B cell (primary cell): ENCODE data around the gene GGT5. TPM values are rescaled to one million over a fixed set of nuclear protein-coding genes. Genes with fewer than 3 reads are reported as not detected.
"Not testable (repeated sequence)": the region's sequence is repeated elsewhere in the genome, so short reads cannot be mapped to it uniquely, and the experiment has no call there.

Source experiments
- ATAC-seq: fragments of 200-7000 bp; cut with Tn5 transposase; one replicate; pipeline ENCODE4 v1.10.0; 2021; ENCODE audit warnings: low read depth, mild to moderate bottlenecking, moderate number of reproducible peaks, moderate library complexity
- CTCF ChIA-PET: fragments of 350-600 bp; sonication (Branson Sonifier 250); formaldehyde crosslinking; loops from one replicate; lab custom pipeline; 2021; ENCODE audit warnings: antibody characterized with exemption, inconsistent platforms; lab: Charles Lee
- POLR2A ChIA-PET: fragments of 350-600 bp; sonication (Branson Sonifier 250); formaldehyde crosslinking; loops from one replicate; lab custom pipeline; 2021; ENCODE audit warnings: antibody characterized with exemption; lab: Charles Lee
- DNase-seq: peaks from one replicate; pipeline ENCODE4 v3.0.0; 2013
- H2AFZ ChIP-seq: 2 replicates; pipeline ENCODE4 v1.6.1; 2012; ENCODE audit warnings: mild to moderate bottlenecking, low read depth, low read length; ENCODE audit not compliant: insufficient read depth, poor library complexity, severe bottlenecking
- H3K27ac ChIP-seq, 2 donors: 1 replicate in 1 of 2; 2 replicates in 1 of 2; pipeline ENCODE4 v1.5.1; 2012 to 2013; ENCODE audit warnings: low read length in 2 of 2, mild to moderate bottlenecking in 2 of 2, moderate library complexity in 1 of 2
- H3K27me3 ChIP-seq, 4 experiments: fragments of 200-600 bp in 1 of 4; sonication (generic) in 1 of 4; replicated peaks in 1 of 4; 1 replicate in 2 of 4; 2 replicates in 2 of 4; pipeline versions ENCODE4 v1.6.1 to v1.7.0; 2013 to 2016; ENCODE audit warnings: low read length in 3 of 4, mild to moderate bottlenecking in 2 of 4, mixed read lengths in 1 of 4, moderate library complexity in 1 of 4; ENCODE audit not compliant: insufficient read depth in 4 of 4, control insufficient read depth in 3 of 4; ENCODE audit errors: control extremely low read depth in 1 of 4
- H3K36me3 ChIP-seq, 2 experiments: replicated peaks in 1 of 2; 1 replicate in 1 of 2; 2 replicates in 1 of 2; pipeline versions ENCODE4 v1.6.1 to v1.7.1; 2013; ENCODE audit warnings: low read length in 1 of 2; ENCODE audit not compliant: insufficient read depth in 2 of 2, control insufficient read depth in 1 of 2; ENCODE audit errors: control extremely low read depth in 1 of 2, extremely low read depth in 1 of 2
- H3K4me1 ChIP-seq, 2 donors: fragments of 200-600 bp in 1 of 2; sonication (generic) in 1 of 2; 1 replicate in 1 of 2; 2 replicates in 1 of 2; pipeline versions ENCODE4 v1.5.1 to v1.6.1; 2013 to 2017; ENCODE audit warnings: low read length in 2 of 2; ENCODE audit not compliant: control insufficient read depth in 2 of 2, insufficient read depth in 2 of 2
- H3K4me2 ChIP-seq: replicated peaks from 2 replicates; pipeline ENCODE3; 2012; ENCODE audit warnings: mild to moderate bottlenecking, low read depth, low read length; ENCODE audit not compliant: poor library complexity, severe bottlenecking
- H3K4me3 ChIP-seq, 5 experiments: fragments of 200-600 bp in 1 of 5; sonication (generic) in 1 of 5; 1 replicate in 3 of 5; 2 replicates in 2 of 5; pipeline versions ENCODE4 v1.5.1 to v1.7.0; 2011 to 2016; ENCODE audit warnings: low read length in 4 of 5, mild to moderate bottlenecking in 4 of 5, low read depth in 2 of 5, control low read depth in 1 of 5, moderate library complexity in 1 of 5; ENCODE audit not compliant: insufficient read depth in 1 of 5; ENCODE audit errors: control extremely low read depth in 1 of 5, extremely low read depth in 1 of 5
- H3K79me2 ChIP-seq: fragments of 200-600 bp; sonication (generic); one replicate; pipeline ENCODE4 v1.6.0; 2016; ENCODE audit warnings: low read length; ENCODE audit not compliant: control insufficient read depth, insufficient read depth
- H3K9ac ChIP-seq: fragments of 200-600 bp; sonication (generic); 2 replicates; pipeline ENCODE4 v1.6.1; 2017; ENCODE audit warnings: mild to moderate bottlenecking, low read length, moderate library complexity
- H3K9me3 ChIP-seq, 3 donors: one replicate each; pipeline versions ENCODE4 v1.6.1 to v1.7.1; 2013; ENCODE audit warnings: low read length in 2 of 3; ENCODE audit not compliant: control insufficient read depth in 2 of 3, insufficient read depth in 1 of 3; ENCODE audit errors: control extremely low read depth in 1 of 3
- H4K20me1 ChIP-seq: 2 replicates; pipeline ENCODE4 v1.6.0; 2012; ENCODE audit warnings: mild to moderate bottlenecking, low read length; ENCODE audit not compliant: insufficient read depth, control insufficient read depth, poor library complexity, severe bottlenecking
- H3K27ac Mint-ChIP-seq: one replicate; pipeline ENCODE4 v1.8.0; 2021; ENCODE audit warnings: mixed read lengths
- H3K27me3 Mint-ChIP-seq: one replicate; pipeline ENCODE4 v1.8.0; 2021; ENCODE audit warnings: mixed read lengths
- H3K4me1 Mint-ChIP-seq: one replicate; pipeline ENCODE4 v1.8.0; 2021; ENCODE audit warnings: mixed read lengths
- H3K4me3 Mint-ChIP-seq: one replicate; pipeline ENCODE4 v1.8.0; 2021; ENCODE audit warnings: mixed read lengths
- H3K9me3 Mint-ChIP-seq: one replicate; pipeline ENCODE4 v1.8.0; 2022; ENCODE audit warnings: mixed read lengths; ENCODE audit not compliant: insufficient read depth
- EZH2 ChIP-seq: IDR thresholded peaks from 2 replicates; pipeline ENCODE4 v1.6.1; 2012; ENCODE audit warnings: borderline replicate concordance, low read depth, mild to moderate bottlenecking, moderate library complexity, low read length; ENCODE audit not compliant: insufficient read depth, poor library complexity, severe bottlenecking
- WGBS: methylation state at CpG from one replicate; pipeline ENCODE4 v1.1.5; 2013; ENCODE audit warnings: missing lambda C conversion rate; ENCODE audit not compliant: insufficient coverage; 5-methylcytosine and 5-hydroxymethylcytosine counted together
- intact Hi-C: fragments of 100-400 bp; cut with micrococcal nuclease; formaldehyde crosslinking; loops from one replicate; pipeline ENCODE4 v1.10.0; 2022
- polyA plus RNA-seq: library from polyadenylated mRNA; depleted of rRNA; stranded (reverse); fragments of >200 nt; gene quantifications from 2 replicates; pipeline ENCODE4 v1.2.3, GENCODE V29; 2012
- total RNA-seq, 2 donors: library from RNA; stranded (reverse); fragments of 120-200 nt in 1 of 2; gene quantifications; 1 replicate in 1 of 2; 2 replicates in 1 of 2; pipeline versions ENCODE4 v1.2.3 to v1.2.4, GENCODE V29; 2013 to 2022
- TF ChIP-seq, protein P1 (sequence below): fragments of 200-600 bp; IDR thresholded peaks from one replicate; pipeline ENCODE4 v1.8.0; 2022; ENCODE audit warnings: antibody characterized with exemption, mild to moderate bottlenecking

Gene GGT5
- total and polyA plus RNA-seq, 2 donors (not counting 1 experiment from before 2014, with no cell fraction given): not detected

DNA sequence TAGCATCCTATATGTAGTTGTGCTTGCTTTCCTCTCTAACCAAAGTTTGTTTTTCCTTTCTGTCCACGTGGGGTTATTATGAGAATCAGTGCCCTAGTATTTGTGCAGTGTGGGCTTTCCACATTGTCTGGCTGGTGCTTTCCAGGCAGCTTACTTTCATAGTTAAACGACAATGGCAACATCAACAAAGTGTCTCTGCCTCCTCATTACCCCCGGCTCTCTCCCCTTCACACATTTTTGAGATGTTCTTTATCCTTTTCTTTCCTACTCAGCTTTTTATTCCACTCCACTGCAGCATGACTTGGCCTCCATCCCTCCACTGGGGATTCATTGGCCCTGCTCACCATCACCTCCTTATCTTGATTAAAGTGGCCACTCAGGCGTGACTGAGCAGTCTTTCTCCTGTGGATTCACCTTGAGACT is 44.9 kb upstream of the GGT5 start:
- Mint-ChIP-seq H3K9me3 (no peaks in the 10 kb centered on the region), H3K4me1 (peaks cover 49% of the 10 kb centered on the region), H3K4me3 (no peak overlapping the region), H3K27me3 (no peaks in the 10 kb centered on the region), H3K27ac (no peak overlapping the region)
- Histone ChIP-seq H3K36me3 (peaks cover 0 to 4% of the 10 kb centered on the region in 2 experiments), H3K27me3 (no peaks in the 10 kb centered on the region), H3K4me3 (no peak overlapping the region), H3K79me2 (peaks cover 71% of the 10 kb centered on the region), H3K9ac (no peak overlapping the region), H3K27ac (peak overlapping the region in 1 of 2 donors; percentile 7), H3K4me2 (peak overlapping the region; percentile 1), H3K9me3 (no peaks in the 10 kb centered on the region), H4K20me1 (peaks cover 31% of the 10 kb centered on the region), H3K4me1 (peaks cover 10 to 18% of the 10 kb centered on the region in 2 donors), H2AFZ (no peak overlapping the region)
- ATAC-seq (no peak), DNase-seq (no peak)
- TF ChIP-seq, protein P1, sequence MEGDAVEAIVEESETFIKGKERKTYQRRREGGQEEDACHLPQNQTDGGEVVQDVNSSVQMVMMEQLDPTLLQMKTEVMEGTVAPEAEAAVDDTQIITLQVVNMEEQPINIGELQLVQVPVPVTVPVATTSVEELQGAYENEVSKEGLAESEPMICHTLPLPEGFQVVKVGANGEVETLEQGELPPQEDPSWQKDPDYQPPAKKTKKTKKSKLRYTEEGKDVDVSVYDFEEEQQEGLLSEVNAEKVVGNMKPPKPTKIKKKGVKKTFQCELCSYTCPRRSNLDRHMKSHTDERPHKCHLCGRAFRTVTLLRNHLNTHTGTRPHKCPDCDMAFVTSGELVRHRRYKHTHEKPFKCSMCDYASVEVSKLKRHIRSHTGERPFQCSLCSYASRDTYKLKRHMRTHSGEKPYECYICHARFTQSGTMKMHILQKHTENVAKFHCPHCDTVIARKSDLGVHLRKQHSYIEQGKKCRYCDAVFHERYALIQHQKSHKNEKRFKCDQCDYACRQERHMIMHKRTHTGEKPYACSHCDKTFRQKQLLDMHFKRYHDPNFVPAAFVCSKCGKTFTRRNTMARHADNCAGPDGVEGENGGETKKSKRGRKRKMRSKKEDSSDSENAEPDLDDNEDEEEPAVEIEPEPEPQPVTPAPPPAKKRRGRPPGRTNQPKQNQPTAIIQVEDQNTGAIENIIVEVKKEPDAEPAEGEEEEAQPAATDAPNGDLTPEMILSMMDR: no peak
- WGBS: 88% methylated on average over 2 of the region's 4 CpGs
- POLR2A ChIA-PET: interaction anchor here (0.6 kb wide), 1 partner anchor 272 kb away, joined by 3 read pairs; no protein-coding TSS in a partner anchor
- intact Hi-C loops: no loop called here
- CTCF ChIA-PET: no interaction called here

DNA sequence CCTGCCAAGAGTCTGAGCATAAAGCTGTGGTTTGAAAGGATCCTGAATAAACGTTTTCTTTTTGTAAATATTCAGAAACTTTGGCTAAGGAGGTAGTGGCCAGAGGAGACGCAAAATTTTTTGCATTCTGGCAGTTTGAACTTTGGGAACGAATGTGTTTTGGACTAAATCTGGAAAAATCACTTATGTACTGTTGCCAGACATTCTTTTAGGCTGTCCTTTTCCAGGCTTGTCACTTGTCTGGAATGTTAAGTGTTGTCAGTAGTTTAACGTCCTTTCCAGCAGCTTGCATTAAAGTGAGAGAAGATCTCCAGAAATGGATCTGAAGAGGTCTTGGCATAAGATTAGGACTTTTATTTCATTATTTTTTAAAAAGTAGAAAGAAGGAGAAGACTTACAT is 44.2 kb upstream of the GGT5 start:
- no peak overlapping the region for H3K27ac ChIP-seq
- POLR2A ChIA-PET: interaction anchor here (0.6 kb wide), 1 partner anchor 271 kb away, joined by 3 read pairs; no protein-coding TSS in a partner anchor
- no peaks in the 10 kb centered on the region for H3K9me3 ChIP-seq
- no peak for ATAC-seq
- no peak for DNase-seq
- no peak overlapping the region for H3K4me3 ChIP-seq
- H3K27me3 Mint-ChIP-seq: no peaks in the 10 kb centered on the region
- no peak overlapping the region for H3K4me3 Mint-ChIP-seq
- H4K20me1 ChIP-seq: peaks cover 35% of the 10 kb centered on the region
- intact Hi-C loops: no loop called here
- peaks cover 0 to 4% of the 10 kb centered on the region in 2 experiments for H3K36me3 ChIP-seq
- H2AFZ ChIP-seq: no peak overlapping the region
- no peaks in the 10 kb centered on the region for H3K27me3 ChIP-seq
- TF ChIP-seq EZH2: no peak
- TF ChIP-seq, protein P1: no peak
- 84% methylated on average over 4 of the region's 4 CpGs for WGBS
- no peak overlapping the region for H3K4me2 ChIP-seq
- no peak overlapping the region for H3K9ac ChIP-seq
- H3K4me1 Mint-ChIP-seq: peaks cover 52% of the 10 kb centered on the region
- CTCF ChIA-PET: no interaction called here
- no peaks in the 10 kb centered on the region for H3K9me3 Mint-ChIP-seq
- H3K4me1 ChIP-seq: peaks cover 10 to 18% of the 10 kb centered on the region in 2 donors
- peaks cover 76% of the 10 kb centered on the region for H3K79me2 ChIP-seq
- no peak overlapping the region for H3K27ac Mint-ChIP-seq

DNA sequence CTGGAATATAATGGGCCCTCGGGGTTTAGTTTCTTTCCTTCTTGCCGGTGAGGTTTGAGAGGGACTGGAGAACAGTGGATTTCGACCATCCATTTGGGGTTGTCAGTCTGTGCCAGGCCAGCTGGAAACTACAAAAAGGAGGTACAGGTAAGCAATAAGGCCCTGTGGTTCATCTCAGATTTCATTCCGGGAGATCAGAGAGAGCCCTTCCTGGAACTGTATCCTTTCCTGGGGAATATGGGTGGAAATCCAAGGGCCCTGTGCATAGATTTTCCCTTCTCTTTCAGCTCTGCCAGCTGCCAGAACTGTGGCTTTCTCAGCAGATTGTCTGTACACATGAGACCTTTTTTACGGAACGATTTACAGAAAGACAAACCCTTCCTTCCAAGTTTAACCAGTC is 42.9 kb upstream of the GGT5 start:
- POLR2A ChIA-PET, H2AFZ ChIP-seq, H3K9me3 Mint-ChIP-seq, ATAC-seq, H3K36me3 ChIP-seq, H3K9me3 ChIP-seq, H3K4me3 Mint-ChIP-seq, H3K4me3 ChIP-seq, H3K27me3 ChIP-seq, H3K27me3 Mint-ChIP-seq, H3K4me2 ChIP-seq, intact Hi-C loops, H3K27ac ChIP-seq, H3K9ac ChIP-seq, CTCF ChIA-PET, DNase-seq, H3K27ac Mint-ChIP-seq: not testable (repeated sequence)
- peaks cover 56% of the 10 kb centered on the region for H3K4me1 Mint-ChIP-seq
- WGBS: 100% methylated on average over 2 of the region's 6 CpGs
- peaks cover 82% of the 10 kb centered on the region for H3K79me2 ChIP-seq
- peaks cover 43% of the 10 kb centered on the region for H4K20me1 ChIP-seq
- peaks cover 10 to 18% of the 10 kb centered on the region in 2 donors for H3K4me1 ChIP-seq
